GM12875 (cell line): ENCODE data around the gene OTOA.
"Not testable (repeated sequence)": the region's sequence is repeated elsewhere in the genome, so short reads cannot be mapped to it uniquely, and the experiment has no call there.

Experiments used
- H3K4me3 ChIP-seq: one replicate; pipeline ENCODE4 v1.5.1; 2011; ENCODE audit warnings: low read depth, low read length, control low read depth
- CTCF ChIP-seq: IDR thresholded peaks from 2 replicates; pipeline ENCODE4 v1.5.1; 2011; ENCODE audit warnings: low read depth, mild to moderate bottlenecking, control low read depth, inconsistent platforms, low read length, moderate library complexity, borderline replicate concordance; ENCODE audit not compliant: insufficient read depth

The OTOA gene

DNA sequence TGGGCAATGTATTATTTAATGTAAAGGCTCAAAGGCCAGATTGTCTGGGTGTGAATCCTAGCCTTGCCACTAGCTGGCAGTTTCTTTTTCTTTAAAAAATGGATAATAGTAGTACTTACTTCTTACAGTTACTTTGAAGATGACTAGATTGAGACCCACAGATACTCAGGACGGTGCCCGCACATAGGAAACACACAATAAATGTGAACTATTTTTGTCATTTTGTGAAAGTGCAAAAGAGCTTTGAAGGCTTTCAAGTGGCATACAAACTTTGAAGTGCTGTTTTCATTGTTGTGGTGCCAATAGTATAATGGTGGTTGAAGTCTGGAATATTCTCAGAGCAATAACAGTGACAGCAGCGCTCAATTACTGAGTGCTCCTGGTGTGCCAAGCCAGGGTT lies 63.6 kb downstream of the OTOA start:
- TF ChIP-seq CTCF: no peak
- no peak overlapping the region for H3K4me3 ChIP-seq

- not testable (repeated sequence) for H3K4me3 ChIP-seq
These were observed 67.5 kb downstream of the OTOA start for GRCh38 chr16:21731233-21731632.

- not testable (repeated sequence) for H3K4me3 ChIP-seq
These were observed 76.9 kb downstream of the OTOA start for GRCh38 chr16:21740637-21741036.

DNA sequence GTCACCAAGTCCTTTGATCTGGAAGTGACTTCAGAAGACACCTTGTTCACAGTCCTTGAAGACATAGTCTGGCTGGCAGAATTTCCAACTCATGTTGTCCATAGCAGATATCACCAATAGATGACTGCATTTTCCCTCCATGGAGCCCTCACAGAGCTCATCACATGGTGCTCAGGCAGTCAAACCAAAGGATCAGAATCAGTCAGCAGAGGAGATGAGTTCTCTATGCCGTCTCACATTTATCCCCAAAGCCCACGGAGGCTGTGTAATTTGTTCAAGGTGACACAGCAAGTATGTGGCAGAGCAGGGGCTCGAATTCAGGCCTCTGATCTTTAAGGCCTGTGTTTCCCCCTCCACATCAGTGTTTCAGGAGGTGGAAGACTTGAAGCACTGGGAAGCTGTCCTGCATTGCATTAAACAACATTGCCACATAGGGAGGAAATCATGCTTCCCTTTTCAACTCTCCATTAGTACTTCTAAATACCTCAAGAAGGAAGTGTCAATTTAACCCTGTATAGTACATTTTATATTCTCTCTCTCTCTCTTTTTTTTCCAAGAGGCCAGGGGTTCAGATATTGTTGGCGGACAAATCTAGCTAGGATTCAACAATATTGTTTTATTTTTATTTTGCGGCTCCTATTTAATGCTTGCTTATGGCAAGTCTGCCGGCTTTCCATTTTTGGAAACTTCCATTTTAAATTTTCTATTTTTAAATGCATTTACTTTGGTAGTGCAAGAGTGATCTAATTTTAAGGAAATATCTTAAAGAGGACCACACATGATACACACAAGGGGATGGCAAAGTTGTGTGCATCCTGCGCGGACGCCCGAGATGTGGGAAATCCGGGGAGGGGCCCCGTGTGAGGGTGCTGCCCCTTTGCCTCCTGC lies 92.7 kb downstream of the OTOA start:
- not testable (repeated sequence) for H3K4me3 ChIP-seq

GRCh38 chr16:21757080-21757671 lies 93.4 kb downstream of the OTOA start:
- H3K4me3 ChIP-seq: not testable (repeated sequence)

GRCh38 chr16:21768280-21768679 lies 104.5 kb downstream of the OTOA start:
- H3K4me3 ChIP-seq: not testable (repeated sequence)

- not testable (repeated sequence) for H3K4me3 ChIP-seq
These were observed 105.0 kb downstream of the OTOA start for GRCh38 chr16:21768810-21769209.

DNA sequence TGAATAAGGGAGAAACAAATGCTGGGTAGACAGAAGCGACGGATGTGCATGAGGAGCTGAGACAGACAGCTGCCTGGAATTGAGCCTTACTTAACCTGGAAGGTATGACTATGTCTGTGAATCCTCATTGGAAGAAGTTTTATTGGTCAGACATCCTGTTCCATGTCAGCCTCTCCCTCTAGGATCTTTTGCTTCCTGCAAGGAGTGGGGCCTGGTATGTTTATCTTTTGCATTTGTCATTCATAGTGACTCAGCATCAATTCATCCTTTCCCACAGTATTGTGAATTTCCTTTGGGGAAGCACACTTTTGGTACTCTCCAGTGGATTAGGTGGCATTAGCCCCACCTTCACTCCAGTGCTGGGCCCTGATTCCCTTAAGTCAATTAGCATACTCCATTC lies 105.5 kb downstream of the OTOA start:
- not testable (repeated sequence) for H3K4me3 ChIP-seq

DNA sequence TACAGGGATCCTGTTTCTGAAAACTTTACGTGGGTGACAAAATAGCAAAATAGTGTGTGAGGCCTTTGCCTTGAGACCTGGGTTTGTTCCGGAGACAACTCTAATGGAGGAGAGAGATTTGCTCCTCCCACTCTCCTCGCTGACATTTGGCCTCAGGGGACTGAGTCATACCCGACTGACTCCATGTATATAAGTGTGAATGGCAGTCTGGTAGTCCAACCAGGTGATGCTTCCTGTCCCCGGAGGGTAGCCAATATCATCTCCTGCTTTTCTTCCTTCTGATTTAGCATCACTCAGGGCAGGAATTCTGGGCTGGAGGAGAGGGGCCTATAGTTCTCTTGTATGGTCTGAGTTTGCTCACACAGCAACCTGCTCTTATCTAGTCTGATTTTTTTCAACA lies 106.8 kb downstream of the OTOA start:
- not testable (repeated sequence) for H3K4me3 ChIP-seq

GRCh38 chr16:21772547-21773206 lies 108.9 kb downstream of the OTOA start:
- not testable (repeated sequence) for H3K4me3 ChIP-seq

- H3K4me3 ChIP-seq: not testable (repeated sequence)
These were observed 109.4 kb downstream of the OTOA start for GRCh38 chr16:21773207-21773553.

DNA sequence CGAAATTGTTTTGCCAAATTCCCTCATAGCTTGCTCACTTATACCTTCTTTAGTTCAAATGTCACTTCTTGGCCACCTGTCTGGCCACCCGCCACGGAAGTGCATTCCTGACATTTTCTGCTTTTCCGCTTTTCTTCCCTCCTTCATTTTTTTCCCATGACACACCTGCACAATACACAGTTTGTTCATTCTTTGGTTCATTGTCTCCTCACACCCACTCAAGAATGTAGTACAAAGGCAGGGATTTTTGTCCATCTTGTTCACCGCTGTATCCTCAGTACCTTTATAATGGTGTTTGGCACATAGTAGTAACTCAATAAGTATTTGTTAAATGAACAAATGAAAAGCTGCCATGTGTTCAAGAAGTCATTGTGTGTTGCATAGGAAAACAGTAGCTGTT lies 116.8 kb downstream of the OTOA start:
- not testable (repeated sequence) for H3K4me3 ChIP-seq

DNA sequence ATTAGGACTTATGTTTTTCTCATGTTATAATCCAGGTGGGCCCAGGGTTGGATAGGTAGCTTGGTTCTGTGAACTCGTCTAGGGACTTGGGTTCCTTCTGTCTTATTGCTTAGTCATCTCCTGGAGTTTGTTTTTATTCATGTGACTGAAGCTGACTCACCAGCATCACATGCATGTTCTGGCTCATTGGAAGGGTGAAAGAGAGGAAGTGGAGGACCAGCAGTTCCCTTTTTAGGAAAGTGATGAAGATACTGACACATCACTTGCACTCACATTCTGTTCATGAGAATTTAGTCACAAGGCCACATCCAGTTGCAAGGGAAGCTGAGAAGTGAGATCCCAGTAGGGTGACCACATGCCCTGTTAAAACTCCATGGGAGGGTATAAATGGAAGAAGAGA lies 126.7 kb downstream of the OTOA start:
- not testable (repeated sequence) for H3K4me3 ChIP-seq

DNA sequence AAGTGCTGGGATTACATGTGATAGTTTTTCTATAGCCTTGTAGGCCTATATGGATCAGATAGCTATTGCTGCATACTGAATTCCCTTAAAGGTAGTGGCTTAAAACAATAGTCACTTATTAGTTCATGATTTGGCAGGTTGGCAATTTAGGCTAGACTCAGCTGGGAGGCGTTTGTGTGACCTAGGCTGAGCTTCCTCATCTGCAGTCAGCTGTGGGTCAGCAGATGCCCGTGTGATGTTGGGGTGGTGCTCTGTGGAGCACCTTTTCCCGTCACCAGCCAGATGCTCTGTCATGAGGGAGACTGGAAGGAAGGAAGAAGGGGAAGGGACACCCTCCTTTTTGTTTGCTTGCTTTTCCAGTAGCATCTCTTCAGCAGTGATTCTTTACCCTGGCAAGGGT lies 129.5 kb downstream of the OTOA start:
- H3K4me3 ChIP-seq: not testable (repeated sequence)

DNA sequence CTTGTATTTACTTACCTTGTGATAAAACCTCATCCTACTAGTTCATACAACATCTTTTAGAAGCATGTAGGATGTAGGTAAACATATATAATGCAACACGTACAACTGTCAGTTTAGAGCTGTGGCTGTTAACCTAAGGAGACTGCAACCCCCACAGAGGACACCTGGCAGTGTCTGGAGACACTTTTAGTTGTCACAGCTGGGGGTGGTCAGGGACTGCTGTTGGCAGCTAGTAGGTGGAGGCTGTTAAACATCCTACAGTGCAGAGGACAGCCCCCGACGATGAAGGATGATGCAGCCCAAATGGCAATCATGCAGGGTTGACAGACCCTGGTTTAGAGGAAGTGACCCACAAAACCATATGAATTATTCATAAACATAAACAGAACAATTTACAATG lies 134.8 kb downstream of the OTOA start:
- not testable (repeated sequence) for H3K4me3 ChIP-seq

DNA sequence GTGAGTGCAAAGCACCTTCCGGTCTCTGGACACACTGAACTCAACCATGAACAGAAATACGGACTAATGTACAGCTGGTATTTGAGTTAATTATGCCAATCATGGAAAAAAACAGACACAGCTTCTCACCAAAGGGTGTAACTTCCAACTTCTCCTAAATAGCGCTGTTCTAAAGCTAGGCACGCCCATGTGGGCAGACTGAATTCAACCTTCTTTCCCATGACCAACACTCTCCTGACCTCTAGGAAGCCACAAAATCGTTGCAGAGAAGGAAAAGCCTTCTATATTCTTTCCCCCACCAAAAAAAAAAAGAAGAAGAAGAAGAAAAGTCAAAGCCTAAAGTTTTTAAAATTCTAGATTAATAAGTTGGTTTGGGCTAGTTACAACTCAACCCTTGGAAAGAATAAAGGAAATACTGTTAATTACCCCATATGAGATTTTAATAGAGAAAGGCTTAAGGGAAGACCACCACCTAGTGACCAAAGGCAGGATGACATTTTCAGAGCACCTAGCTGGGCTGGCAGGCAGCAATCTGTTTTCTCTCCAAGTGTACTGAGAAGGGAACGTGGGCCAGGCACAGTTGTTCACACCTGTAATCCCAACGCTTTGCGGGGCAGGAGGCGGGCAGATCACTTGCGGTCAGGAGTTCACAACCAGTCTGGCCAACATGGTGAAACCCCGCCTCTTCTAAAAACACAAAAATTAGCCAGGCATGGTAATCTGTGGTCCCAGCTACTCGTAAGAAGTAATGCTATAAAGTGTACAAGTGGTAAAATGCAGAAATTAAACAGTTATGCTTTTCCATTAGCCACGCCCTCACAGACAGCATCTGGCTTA lies 138.0 kb downstream of the OTOA start:
- H3K4me3 ChIP-seq: not testable (repeated sequence)

GRCh38 chr16:21802375-21802663 lies 138.6 kb downstream of the OTOA start:
- H3K4me3 ChIP-seq: not testable (repeated sequence)
